ENCODE results near the gene KIF26A. TPM values are rescaled to one million over a fixed set of nuclear protein-coding genes. Genes with fewer than 3 reads are reported as not detected.
"Not testable (repeated sequence)": the region's sequence is repeated elsewhere in the genome, so short reads cannot be mapped to it uniquely, and the experiment has no call there.

Gene KIF26A
- total RNA-seq, 1 donor, result not detected

GRCh38 chr14:104205781-104206180, 67.4 kb downstream of the KIF26A start:
- H3K9me3 ChIP-seq (ENCODE audit: low read depth, low read length), result no peaks in the 10 kb centered on the region
- H3K4me2 ChIP-seq (ENCODE audit: insufficient read depth, low read length), result no peak overlapping the region
- no peak for DNase-seq (ENCODE audit: insufficient read length, low spot score, missing footprints)
- no peak overlapping the region for H3K4me3 ChIP-seq (ENCODE audit: insufficient read depth, low read length)
- no peaks in the 10 kb centered on the region for H3K79me2 ChIP-seq (ENCODE audit: insufficient read depth, low read length)
- H2AFZ ChIP-seq (ENCODE audit: low read length), result no peak overlapping the region
- no peaks in the 10 kb centered on the region for H3K36me3 ChIP-seq (ENCODE audit: insufficient read depth, low read length)
- H4K20me1 ChIP-seq (ENCODE audit: insufficient read depth, low read length), result no peaks in the 10 kb centered on the region
- no peaks in the 10 kb centered on the region for H3K27me3 ChIP-seq (ENCODE audit: insufficient read depth, low read length)
- TF ChIP-seq CTCF (IDR thresholded peaks at IDR 0.05; ENCODE audit: extremely low read depth, low read depth, low read length), result no peak
- no peaks in the 10 kb centered on the region for H3K4me1 ChIP-seq (ENCODE audit: insufficient read depth, low read length)
- H3K27ac ChIP-seq (ENCODE audit: low read depth, low read length), result no peak overlapping the region

- Histone ChIP-seq H3K4me3 (ENCODE audit: insufficient read depth, low read length) (no peak overlapping the region), H3K36me3 (ENCODE audit: insufficient read depth, low read length) (no peaks in the 10 kb centered on the region), H3K27ac (ENCODE audit: low read depth, low read length) (no peak overlapping the region), H3K27me3 (ENCODE audit: insufficient read depth, low read length) (no peaks in the 10 kb centered on the region), H2AFZ (ENCODE audit: low read length) (no peak overlapping the region), H3K4me2 (ENCODE audit: insufficient read depth, low read length) (no peak overlapping the region), H3K9me3 (ENCODE audit: low read depth, low read length) (no peaks in the 10 kb centered on the region), H3K79me2 (ENCODE audit: insufficient read depth, low read length) (no peaks in the 10 kb centered on the region), H4K20me1 (ENCODE audit: insufficient read depth, low read length) (no peaks in the 10 kb centered on the region), H3K4me1 (ENCODE audit: insufficient read depth, low read length) (no peaks in the 10 kb centered on the region)
- TF ChIP-seq CTCF (IDR thresholded peaks at IDR 0.05; ENCODE audit: extremely low read depth, low read depth, low read length), result no peak
- DNase-seq (ENCODE audit: insufficient read length, low spot score, missing footprints), result no peak
Measured at GRCh38 chr14:104206281-104206904, 68.0 kb downstream of the KIF26A start.

- Histone ChIP-seq H3K27me3 (ENCODE audit: insufficient read depth, low read length) (no peaks in the 10 kb centered on the region), H2AFZ (ENCODE audit: low read length) (no peak overlapping the region), H3K4me1 (ENCODE audit: insufficient read depth, low read length) (no peaks in the 10 kb centered on the region), H3K79me2 (ENCODE audit: insufficient read depth, low read length) (no peaks in the 10 kb centered on the region), H3K36me3 (ENCODE audit: insufficient read depth, low read length) (no peaks in the 10 kb centered on the region), H3K27ac (ENCODE audit: low read depth, low read length) (no peak overlapping the region), H3K4me3 (ENCODE audit: insufficient read depth, low read length) (no peak overlapping the region), H4K20me1 (ENCODE audit: insufficient read depth, low read length) (no peaks in the 10 kb centered on the region), H3K9me3 (ENCODE audit: low read depth, low read length) (no peaks in the 10 kb centered on the region), H3K4me2 (ENCODE audit: insufficient read depth, low read length) (no peak overlapping the region)
- no peak for TF ChIP-seq CTCF (IDR thresholded peaks at IDR 0.05; ENCODE audit: extremely low read depth, low read depth, low read length)
- DNase-seq (ENCODE audit: insufficient read length, low spot score, missing footprints), result no peak
Measured at GRCh38 chr14:104207142-104208014, 69.0 kb downstream of the KIF26A start.

GRCh38 chr14:104208015-104208295, 69.6 kb downstream of the KIF26A start:
- not testable (repeated sequence) for H3K79me2 ChIP-seq (ENCODE audit: insufficient read depth, low read length); DNase-seq (ENCODE audit: insufficient read length, low spot score, missing footprints); H3K27ac ChIP-seq (ENCODE audit: low read depth, low read length); H3K4me2 ChIP-seq (ENCODE audit: insufficient read depth, low read length); H3K9me3 ChIP-seq (ENCODE audit: low read depth, low read length); H3K4me1 ChIP-seq (ENCODE audit: insufficient read depth, low read length); H3K36me3 ChIP-seq (ENCODE audit: insufficient read depth, low read length); H3K27me3 ChIP-seq (ENCODE audit: insufficient read depth, low read length); H3K4me3 ChIP-seq (ENCODE audit: insufficient read depth, low read length); H4K20me1 ChIP-seq (ENCODE audit: insufficient read depth, low read length); H2AFZ ChIP-seq (ENCODE audit: low read length)

- not testable (repeated sequence) for DNase-seq (ENCODE audit: insufficient read length, low spot score, missing footprints); H3K27me3 ChIP-seq (ENCODE audit: insufficient read depth, low read length); H4K20me1 ChIP-seq (ENCODE audit: insufficient read depth, low read length); H3K9me3 ChIP-seq (ENCODE audit: low read depth, low read length); H3K4me3 ChIP-seq (ENCODE audit: insufficient read depth, low read length); H3K79me2 ChIP-seq (ENCODE audit: insufficient read depth, low read length); H3K36me3 ChIP-seq (ENCODE audit: insufficient read depth, low read length); H3K4me1 ChIP-seq (ENCODE audit: insufficient read depth, low read length); H2AFZ ChIP-seq (ENCODE audit: low read length); H3K27ac ChIP-seq (ENCODE audit: low read depth, low read length); H3K4me2 ChIP-seq (ENCODE audit: insufficient read depth, low read length)
Measured at GRCh38 chr14:104208331-104208730, 69.9 kb downstream of the KIF26A start.

GRCh38 chr14:104209071-104209470, 70.7 kb downstream of the KIF26A start:
- not testable (repeated sequence) for H3K4me2 ChIP-seq (ENCODE audit: insufficient read depth, low read length); H3K9me3 ChIP-seq (ENCODE audit: low read depth, low read length); H3K36me3 ChIP-seq (ENCODE audit: insufficient read depth, low read length); H3K79me2 ChIP-seq (ENCODE audit: insufficient read depth, low read length); H3K4me3 ChIP-seq (ENCODE audit: insufficient read depth, low read length); DNase-seq (ENCODE audit: insufficient read length, low spot score, missing footprints); H2AFZ ChIP-seq (ENCODE audit: low read length); H3K27ac ChIP-seq (ENCODE audit: low read depth, low read length); H3K27me3 ChIP-seq (ENCODE audit: insufficient read depth, low read length); H4K20me1 ChIP-seq (ENCODE audit: insufficient read depth, low read length); H3K4me1 ChIP-seq (ENCODE audit: insufficient read depth, low read length)
